Adrenal gland (tissue), 5 donors: ENCODE data around the gene ZNF143.

Experiments used
- CTCF ChIP-seq, 6 experiments: fragments of 450-650 bp in 4 of 6; fragments of 200-600 bp in 2 of 6; sonication (generic) in 1 of 6; IDR thresholded peaks; 1 replicate in 5 of 6; 2 replicates in 1 of 6; pipeline versions ENCODE4 v1.5.1 to v1.8.0; 2016 to 2021; ENCODE audit warnings: antibody characterized with exemption in 6 of 6, mild to moderate bottlenecking in 2 of 6, moderate library complexity in 1 of 6
- POLR2A ChIP-seq, 2 donors: fragments of 450-650 bp; IDR thresholded peaks; one replicate each; pipeline ENCODE4 v1.6.1; 2017; ENCODE audit warnings: antibody characterized with exemption in 2 of 2, mild to moderate bottlenecking in 2 of 2, moderate library complexity in 1 of 2
- donor health status: DM: no; HTN: no; CAD: no.

- TF ChIP-seq CTCF (IDR thresholded peaks at IDR 0.05) (no peak), POLR2A (IDR thresholded peaks at IDR 0.05) (no peak)
Observed at GRCh38 chr11:9568161-9568853, 107.5 kb downstream of the ZNF143 start.
